Lower leg skin (tissue), 4 donors: ENCODE results near the gene PBX1. TPM values are rescaled to one million over a fixed set of nuclear protein-coding genes. Genes with fewer than 3 reads are reported as not detected.
"Not testable (repeated sequence)": the region's sequence is repeated elsewhere in the genome, so short reads cannot be mapped to it uniquely, and the experiment has no call there.

Source experiments
- DNase-seq, 2 donors: peaks; one replicate each; pipeline ENCODE4 v3.0.0-alpha.2; 2019; ENCODE audit warnings: low spot score in 2 of 2
- H3K4me3 ChIP-seq: fragments of 200-600 bp; sonication (generic); 2 replicates; pipeline ENCODE4 v1.5.1; 2017; ENCODE audit warnings: mild to moderate bottlenecking, low read depth; ENCODE audit not compliant: poor library complexity, severe bottlenecking
- CTCF ChIP-seq, 3 donors: fragments of 450-650 bp; IDR thresholded peaks; one replicate each; pipeline ENCODE4 v1.5.1; 2016; ENCODE audit warnings: antibody characterized with exemption in 3 of 3, mild to moderate bottlenecking in 3 of 3, moderate library complexity in 2 of 3
- POLR2A ChIP-seq, 2 donors: fragments of 450-650 bp; IDR thresholded peaks; one replicate each; pipeline ENCODE4 v1.6.1; 2016 to 2017; ENCODE audit warnings: antibody characterized with exemption in 2 of 2, mild to moderate bottlenecking in 1 of 2, moderate library complexity in 1 of 2
- WGBS, 2 donors: methylation state at CpG; one replicate each; pipeline ENCODE4 v1.1.5; 2018; 5-methylcytosine and 5-hydroxymethylcytosine counted together
- intact Hi-C: fragments of 100-400 bp; cut with DNase I; formaldehyde crosslinking; loops from one replicate; pipeline ENCODE4 v1.15.0; 2023; ENCODE audit warnings: low total_unique reads
- total RNA-seq, 4 donors: library from RNA; depleted of rRNA; stranded (reverse); fragments of >200 nt; gene quantifications; one replicate each; pipeline ENCODE4 v1.1.0, GENCODE V29; 2016

PBX1 gene
- total RNA-seq, 4 donors from 2014 or later: 10.0 to 24.1 (median 15.4) TPM

- no peak overlapping the region for H3K4me3 ChIP-seq
- WGBS, 2 donors: 86 to 95% methylated on average over 2 of the region's 2 CpGs
- TF ChIP-seq CTCF (IDR thresholded peaks at IDR 0.05) (no peak), POLR2A (IDR thresholded peaks at IDR 0.05) (no peak)
- DNase-seq: no peak
- intact Hi-C loops: no loop called here
These were observed 86.9 kb downstream of the PBX1 start for GRCh38 chr1:164645921-164646320.

GRCh38 chr1:164647211-164647610 lies 88.2 kb downstream of the PBX1 start:
- no peak for DNase-seq
- no peak for TF ChIP-seq CTCF (IDR thresholded peaks at IDR 0.05)
- TF ChIP-seq POLR2A (IDR thresholded peaks at IDR 0.05): no peak
- no peak overlapping the region for H3K4me3 ChIP-seq
- 45 to 56% methylated on average over 6 of the region's 6 CpGs for WGBS, 2 donors
- intact Hi-C loops: no loop called here

GRCh38 chr1:164648636-164649035 lies 89.7 kb downstream of the PBX1 start:
- WGBS, 2 donors: 62 to 68% methylated on average over 2 of the region's 2 CpGs
- TF ChIP-seq CTCF (IDR thresholded peaks at IDR 0.05) (no peak), POLR2A (IDR thresholded peaks at IDR 0.05) (no peak)
- no peak for DNase-seq
- H3K4me3 ChIP-seq: no peak overlapping the region
- intact Hi-C loops: no loop called here

- 88 to 90% methylated on average over 4 of the region's 4 CpGs for WGBS, 2 donors
- no peak for DNase-seq
- H3K4me3 ChIP-seq: no peak overlapping the region
- TF ChIP-seq POLR2A (IDR thresholded peaks at IDR 0.05) (no peak), CTCF (IDR thresholded peaks at IDR 0.05) (no peak)
- intact Hi-C loops: no loop called here
These were observed 90.2 kb downstream of the PBX1 start for GRCh38 chr1:164649146-164649545.

GRCh38 chr1:164650531-164650930 lies 91.5 kb downstream of the PBX1 start:
- DNase-seq: no peak
- intact Hi-C loops: no loop called here
- H3K4me3 ChIP-seq: no peak overlapping the region
- TF ChIP-seq CTCF (IDR thresholded peaks at IDR 0.05) (no peak), POLR2A (IDR thresholded peaks at IDR 0.05) (no peak)
- 88 to 89% methylated on average over 2 of the region's 2 CpGs for WGBS, 2 donors

- intact Hi-C loops: no loop called here
- no peak for DNase-seq
- no peak overlapping the region for H3K4me3 ChIP-seq
- 52 to 55% methylated on average over 13 of the region's 13 CpGs for WGBS, 2 donors
- TF ChIP-seq POLR2A (IDR thresholded peaks at IDR 0.05) (no peak), CTCF (IDR thresholded peaks at IDR 0.05) (no peak)
These were observed 92.5 kb downstream of the PBX1 start for GRCh38 chr1:164651351-164651951.

GRCh38 chr1:164652969-164653368 lies 94.0 kb downstream of the PBX1 start:
- intact Hi-C loops, DNase-seq, H3K4me3 ChIP-seq: not testable (repeated sequence)
- 91 to 92% methylated on average over 6 of the region's 6 CpGs for WGBS, 2 donors
